ENCODE measurements around the gene IQGAP2.
A peak's percentile ranks its signal among the peaks of the same experiment; 100 is the strongest.
"Not testable (repeated sequence)": the region's sequence is repeated elsewhere in the genome, so short reads cannot be mapped to it uniquely, and the experiment has no call there.

The IQGAP2 gene, protein sequence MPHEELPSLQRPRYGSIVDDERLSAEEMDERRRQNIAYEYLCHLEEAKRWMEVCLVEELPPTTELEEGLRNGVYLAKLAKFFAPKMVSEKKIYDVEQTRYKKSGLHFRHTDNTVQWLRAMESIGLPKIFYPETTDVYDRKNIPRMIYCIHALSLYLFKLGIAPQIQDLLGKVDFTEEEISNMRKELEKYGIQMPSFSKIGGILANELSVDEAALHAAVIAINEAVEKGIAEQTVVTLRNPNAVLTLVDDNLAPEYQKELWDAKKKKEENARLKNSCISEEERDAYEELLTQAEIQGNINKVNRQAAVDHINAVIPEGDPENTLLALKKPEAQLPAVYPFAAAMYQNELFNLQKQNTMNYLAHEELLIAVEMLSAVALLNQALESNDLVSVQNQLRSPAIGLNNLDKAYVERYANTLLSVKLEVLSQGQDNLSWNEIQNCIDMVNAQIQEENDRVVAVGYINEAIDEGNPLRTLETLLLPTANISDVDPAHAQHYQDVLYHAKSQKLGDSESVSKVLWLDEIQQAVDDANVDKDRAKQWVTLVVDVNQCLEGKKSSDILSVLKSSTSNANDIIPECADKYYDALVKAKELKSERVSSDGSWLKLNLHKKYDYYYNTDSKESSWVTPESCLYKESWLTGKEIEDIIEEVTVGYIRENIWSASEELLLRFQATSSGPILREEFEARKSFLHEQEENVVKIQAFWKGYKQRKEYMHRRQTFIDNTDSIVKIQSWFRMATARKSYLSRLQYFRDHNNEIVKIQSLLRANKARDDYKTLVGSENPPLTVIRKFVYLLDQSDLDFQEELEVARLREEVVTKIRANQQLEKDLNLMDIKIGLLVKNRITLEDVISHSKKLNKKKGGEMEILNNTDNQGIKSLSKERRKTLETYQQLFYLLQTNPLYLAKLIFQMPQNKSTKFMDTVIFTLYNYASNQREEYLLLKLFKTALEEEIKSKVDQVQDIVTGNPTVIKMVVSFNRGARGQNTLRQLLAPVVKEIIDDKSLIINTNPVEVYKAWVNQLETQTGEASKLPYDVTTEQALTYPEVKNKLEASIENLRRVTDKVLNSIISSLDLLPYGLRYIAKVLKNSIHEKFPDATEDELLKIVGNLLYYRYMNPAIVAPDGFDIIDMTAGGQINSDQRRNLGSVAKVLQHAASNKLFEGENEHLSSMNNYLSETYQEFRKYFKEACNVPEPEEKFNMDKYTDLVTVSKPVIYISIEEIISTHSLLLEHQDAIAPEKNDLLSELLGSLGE (N-terminal part only)

DNA sequence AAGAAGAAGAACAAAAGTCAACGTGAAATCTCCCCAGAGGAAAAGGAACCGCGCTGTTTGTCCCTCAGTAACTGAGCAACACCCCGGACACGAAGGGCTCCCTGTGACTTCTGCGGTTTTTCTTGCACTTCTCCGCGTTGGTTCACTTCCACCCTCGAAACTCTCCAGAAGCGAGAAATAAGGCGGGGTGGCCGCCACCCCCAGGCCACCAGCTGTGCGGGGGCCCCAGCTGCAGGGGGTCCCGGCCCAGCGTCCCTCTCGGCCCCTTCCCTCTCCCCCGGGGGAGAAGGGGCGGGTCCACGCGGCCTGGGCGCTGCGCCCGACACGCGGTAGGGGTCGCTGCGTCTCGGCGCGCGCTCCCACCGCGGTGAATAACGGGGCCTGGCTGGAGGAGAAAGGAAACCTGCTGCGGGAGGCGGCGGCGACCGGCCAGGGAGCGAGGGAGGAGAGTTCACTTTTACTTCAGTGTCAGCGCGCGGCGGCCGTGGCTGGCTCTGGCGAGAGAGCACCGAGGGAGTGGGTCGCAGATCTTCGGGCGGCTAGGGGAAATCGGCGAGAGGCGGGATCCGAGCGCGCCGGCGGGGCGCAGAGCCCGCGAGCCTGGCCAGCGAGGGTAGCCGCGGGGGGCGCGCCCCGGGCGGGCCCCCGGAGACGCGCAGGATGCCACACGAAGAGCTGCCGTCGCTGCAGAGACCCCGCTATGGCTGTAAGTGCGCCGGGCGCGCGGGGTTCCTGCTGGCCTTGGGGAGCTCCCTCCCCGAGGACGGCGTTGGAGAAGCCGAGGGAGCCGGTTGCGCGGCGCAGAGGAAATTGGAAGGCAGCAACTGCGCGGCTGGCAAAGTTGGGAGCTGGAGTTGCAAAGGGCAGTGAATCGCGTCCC, at the start of gene IQGAP2:
IQGAP2 (plus strand) TSS at position 400 of the 880 bp plus-strand sequence; CDS start at position 661, 261 bp downstream.
- DNase-seq (ENCODE audit: low read depth), result peak; percentile 66

DNA sequence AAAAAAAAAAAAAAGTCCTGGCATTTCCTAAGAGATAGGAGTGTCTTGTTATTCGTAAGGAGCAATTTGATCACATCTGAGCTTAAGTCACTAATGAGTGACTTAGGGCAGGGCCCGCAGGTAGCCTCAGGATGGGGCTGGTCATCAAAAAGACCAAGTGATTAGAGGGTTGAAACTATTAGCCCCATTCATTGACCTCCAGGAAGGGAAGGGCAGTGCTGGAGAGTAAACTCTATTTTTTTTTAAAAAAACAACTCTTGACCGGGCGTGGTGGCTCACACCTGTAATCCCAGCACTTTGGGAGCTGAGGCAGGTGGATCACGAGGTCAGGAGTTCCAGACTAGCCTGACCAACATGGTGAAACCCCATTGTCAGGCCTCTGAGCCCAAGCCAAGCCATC, 46.2 kb upstream of the IQGAP2 start:
- no peak for DNase-seq (ENCODE audit: low read depth)

DNA sequence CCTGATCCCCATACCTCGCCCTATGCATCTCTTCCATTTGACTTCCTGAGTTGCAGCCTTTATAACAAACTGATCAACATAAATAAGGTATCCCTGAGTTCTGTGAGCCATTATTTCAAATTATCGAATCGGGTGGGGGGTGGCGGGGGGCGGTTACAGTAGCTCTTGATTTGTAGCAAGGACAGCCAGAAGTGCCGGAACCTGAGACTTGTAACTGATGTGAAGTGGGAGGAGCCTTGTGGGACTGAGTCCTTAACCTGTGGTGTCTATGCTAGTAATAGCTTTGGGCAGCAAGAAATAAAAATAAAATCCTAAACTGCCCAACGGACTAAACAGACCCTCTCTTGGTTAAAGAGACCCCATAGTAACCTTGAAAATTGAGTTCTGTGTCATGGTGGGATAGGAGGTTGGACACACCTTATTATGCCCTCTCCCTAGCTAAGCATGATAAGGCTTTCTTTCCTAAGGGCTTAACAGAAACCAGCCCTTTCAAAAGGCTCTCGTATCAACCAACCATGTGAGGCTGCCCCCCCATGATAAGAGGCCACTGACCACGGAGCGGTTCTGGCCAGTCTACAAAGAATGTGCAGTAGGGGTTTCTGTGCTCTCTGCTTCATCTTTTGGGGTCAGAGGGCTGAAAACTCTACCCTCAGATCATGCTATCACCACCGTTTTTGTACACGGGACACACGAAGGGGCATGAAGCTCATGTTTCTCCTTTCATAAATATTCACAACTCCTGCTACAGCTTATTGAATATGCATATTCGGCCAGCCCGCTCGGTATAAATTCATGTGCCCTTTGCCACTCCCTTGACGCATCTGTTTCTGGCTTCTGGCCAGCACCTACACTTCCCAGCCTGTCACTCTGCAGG, 39.5 kb upstream of the IQGAP2 start:
- no peak for DNase-seq (ENCODE audit: low read depth)

DNA sequence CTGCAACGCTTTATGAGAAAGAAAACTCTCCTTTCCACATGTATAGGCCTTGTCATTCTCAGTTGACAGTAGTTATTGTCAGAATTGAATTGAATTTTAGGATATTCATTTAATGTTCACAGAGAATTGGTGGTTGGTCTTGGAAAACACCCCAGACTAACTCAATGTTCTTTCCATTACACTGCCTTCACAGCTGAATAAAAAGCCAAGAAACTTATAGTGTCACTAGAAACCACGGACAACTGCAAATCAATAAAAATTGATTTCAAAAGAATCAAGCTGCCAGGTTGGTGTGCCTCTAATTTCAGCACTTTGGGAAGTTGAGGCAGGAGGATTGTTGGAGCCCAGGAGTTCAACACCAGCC, 38.9 kb upstream of the IQGAP2 start:
- DNase-seq (ENCODE audit: low read depth), result no peak

DNA sequence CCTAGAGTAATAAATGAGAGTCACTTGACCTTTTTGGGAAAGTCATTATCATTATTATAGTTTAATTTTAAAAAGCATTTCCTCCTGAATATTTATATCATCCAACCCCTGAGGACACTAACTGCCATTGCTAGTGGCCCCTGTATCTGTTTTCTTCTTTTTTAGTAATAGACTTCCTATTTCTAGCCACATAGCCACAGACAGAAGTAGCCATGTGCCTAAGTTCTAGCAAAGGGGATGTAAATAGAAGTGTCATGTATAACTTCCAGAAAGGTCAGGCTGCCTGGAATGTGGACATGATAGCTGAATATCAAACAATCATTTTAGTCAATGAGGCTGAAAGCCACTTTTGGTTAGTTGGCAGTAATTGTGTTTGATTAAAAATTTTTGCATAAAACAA, 37.5 kb upstream of the IQGAP2 start:
- no peak for DNase-seq (ENCODE audit: low read depth)

DNA sequence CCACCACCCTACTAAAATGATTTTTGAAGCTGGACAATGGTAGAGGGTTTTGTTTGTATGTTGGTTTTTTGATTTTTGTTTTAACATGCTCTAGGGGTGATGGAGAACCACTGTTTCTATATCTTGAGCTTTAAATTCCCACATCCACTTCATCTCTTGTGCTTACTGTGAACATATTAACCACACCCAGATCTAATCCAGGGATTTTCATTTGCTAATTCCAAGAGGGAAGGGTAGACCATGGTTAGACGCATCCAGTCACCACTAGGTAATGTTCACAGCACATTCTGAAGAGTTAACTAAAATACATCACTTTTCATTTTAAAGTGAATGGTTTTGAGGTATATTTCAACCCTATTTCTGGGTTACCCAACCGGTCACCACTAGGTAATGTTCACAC, 36.5 kb upstream of the IQGAP2 start:
- no peak for DNase-seq (ENCODE audit: low read depth)

DNA sequence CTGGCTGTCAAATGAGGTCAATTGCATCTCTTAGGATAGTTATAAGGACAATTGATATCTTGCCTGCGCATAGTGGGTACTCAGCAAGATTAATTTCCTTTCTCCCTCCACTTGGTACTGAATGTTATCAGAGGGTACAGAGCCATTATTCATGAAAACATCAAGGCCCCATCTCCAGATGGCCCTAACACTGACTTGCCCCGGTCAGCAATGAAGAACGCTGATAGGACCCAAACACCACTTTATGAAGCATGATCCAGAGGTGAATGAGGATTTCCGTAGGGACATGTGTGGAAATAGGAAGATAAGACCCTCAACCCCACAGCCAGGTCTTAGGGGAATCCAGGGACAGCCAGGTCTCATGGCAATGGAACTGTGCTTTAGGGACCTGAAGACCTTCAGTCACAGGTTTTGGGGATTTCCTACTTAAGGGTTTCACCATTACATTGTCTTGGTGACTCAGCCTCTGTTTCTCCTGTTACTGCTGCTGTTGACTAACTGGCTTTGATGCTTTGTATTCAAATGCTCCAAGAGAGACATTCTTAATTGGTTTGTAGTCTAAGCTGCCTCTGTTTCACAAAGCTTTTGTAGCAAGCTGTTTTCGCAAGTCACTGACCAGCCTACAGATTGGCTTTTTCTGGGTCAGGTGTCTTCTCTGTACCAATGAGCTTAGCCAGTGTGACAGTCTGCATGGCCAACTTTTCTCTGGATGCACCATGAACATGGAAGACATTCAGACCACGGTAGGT, 35.3 kb upstream of the IQGAP2 start:
- no peak for DNase-seq (ENCODE audit: low read depth)

DNA sequence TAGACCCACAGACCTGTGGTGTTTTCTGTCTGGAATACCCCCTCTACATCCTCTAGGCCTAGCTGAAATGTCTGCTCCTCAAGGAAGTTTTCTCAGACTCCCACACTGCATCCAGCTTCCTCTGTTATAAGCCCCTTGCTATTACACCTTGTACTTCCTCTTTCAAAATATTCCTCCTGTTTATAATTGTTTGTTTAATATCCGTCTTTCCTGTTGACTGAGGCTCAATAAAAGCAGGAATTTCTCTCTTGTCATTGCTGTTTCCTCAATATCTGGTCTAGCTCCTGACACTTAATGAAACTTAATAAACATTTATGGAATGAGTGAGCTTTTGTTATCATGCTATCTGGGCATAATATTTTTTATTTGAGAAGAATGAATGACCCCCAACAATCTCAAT, 34.1 kb upstream of the IQGAP2 start:
- DNase-seq (ENCODE audit: low read depth), result no peak

DNA sequence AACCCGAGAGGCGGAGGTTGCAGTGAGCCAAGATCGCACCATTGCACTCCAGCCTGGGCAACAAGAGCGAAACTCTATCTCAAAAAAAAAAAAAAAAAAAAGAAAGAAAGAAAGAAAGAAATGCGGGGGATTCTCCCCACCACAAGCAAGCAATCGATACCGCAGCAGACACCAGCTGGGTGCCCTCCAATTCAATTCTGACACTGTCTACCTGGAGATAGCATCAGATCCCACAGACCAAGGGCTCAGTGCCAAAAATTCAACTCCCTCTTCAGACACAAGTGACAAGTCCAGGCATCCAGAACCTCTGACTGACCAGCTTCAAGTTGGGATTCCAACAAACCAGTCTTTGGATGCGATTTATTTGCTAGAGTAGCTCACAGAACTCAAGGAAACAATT, 33.4 kb upstream of the IQGAP2 start:
- not testable (repeated sequence) for DNase-seq (ENCODE audit: low read depth)

DNA sequence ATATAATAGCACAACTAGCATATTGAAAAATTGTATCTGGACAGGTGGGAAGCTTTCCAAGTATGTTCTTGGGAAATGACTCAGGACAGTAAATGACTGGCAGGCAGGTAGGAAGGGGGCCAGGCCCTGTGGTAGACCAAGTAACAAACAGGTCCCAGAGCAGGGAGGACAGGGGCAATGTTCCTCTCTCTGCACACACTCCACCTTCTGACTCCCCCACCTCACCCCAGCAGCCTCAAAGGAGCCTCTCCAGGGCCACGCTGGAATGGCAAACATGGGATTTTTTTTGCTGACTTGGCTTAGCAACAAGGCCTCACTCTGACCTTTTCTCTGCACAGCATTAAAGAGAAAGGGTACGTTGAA, 31.1 kb upstream of the IQGAP2 start:
- no peak for DNase-seq (ENCODE audit: low read depth)

DNA sequence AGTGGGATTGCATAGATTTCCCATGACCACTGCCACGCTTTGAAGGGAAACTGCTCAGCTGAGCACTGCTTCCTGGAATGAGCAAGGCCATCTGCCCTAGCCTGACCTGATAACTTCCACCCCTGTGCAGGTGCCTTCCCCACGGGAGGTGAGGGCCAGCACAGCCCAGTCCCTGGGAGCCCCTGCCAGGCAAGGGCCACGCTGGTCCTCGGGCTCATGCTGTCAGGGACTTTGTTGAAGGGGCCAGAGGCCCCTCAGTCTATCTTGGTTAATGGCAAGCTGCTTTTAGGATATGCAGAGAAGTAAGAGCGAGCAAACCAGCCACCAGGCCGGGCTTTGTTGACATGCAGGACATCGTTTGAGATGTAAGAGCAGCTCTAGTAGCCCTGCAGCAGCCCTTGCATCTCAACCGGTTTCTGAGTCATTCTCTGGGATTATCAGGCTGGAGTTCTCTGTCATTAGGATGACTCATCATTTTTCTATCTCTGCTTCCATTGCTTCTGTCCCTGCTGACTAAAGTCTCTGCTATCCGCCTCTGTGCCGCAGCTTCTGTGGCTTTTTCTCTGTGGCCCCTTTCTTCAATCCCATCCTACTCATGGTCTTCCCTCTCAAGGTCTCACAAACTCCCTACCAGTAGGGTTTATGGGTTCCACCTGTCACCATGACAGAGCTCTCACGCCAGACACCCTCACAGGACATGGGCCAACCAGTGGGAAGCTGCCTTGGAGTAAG, 30.6 kb upstream of the IQGAP2 start:
- no peak for DNase-seq (ENCODE audit: low read depth)

DNA sequence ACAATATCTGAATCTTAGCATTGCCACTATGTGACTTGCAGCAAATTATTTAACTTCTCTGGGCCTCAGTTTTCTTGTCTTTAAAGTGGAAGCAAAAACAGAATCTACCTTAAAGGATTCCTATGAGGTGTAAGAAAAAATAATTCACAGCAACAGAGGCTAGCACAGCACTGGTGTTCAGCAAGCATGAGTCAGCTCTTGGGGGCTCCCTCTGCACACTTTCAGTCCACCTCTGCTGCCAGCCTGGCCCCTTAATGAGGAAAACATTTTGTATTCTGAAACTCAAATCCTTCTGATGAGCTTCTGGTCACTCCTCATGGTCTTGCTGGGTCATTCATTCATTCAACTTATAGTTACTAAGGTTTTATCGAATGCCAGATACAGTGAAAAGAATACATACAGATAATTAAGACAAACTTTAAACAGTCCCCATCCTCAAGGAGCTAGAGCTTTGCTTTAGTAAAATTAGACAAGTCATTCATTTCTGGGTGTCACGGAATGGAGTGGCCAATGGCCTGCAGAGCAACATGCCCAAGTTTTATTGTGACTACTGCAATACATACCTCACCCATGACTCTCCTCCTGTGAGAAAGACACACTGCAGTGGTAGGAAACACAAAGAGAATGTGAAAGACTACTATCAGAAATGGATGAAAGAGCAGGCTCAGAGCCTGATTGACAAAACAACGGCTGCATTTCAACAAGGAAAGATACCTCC, 26.8 kb upstream of the IQGAP2 start:
- DNase-seq (ENCODE audit: low read depth), result no peak

DNA sequence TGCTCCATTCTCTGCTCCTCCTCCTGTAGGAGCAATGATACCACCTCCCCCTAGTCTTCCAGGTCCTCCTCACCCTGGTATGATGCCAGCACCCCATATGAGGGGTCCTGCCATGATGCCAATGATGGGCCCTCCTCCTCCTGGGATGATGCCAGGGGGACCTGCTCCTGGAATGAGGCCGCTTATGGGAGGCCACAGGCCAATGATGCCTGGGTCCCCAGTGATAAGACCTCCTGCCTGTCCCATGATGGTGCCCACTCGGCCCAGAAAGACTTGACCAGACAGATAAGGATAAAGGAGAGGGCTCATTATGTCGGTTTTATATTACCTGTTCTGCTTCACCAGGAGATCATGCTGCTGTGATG, 26.2 kb upstream of the IQGAP2 start:
- DNase-seq (ENCODE audit: low read depth), result no peak

DNA sequence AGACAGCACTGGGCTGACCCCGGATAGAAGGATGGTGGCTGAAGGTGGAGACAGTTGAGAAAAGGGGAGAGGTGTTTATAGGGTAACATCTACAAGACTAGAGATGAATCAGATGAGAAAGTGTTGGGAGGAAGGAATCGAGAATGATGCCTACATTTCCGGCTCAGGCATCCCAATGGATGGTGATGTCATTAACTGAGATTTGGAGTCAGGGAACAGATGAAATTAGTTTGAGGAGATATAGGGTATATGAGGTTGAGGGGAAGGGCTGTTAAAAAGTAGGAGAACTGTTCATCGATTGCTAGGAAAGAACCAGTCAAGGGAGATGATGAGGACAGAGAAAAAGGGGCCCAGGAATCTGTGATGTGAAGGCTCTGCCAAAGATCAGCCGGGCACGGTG, 24.7 kb upstream of the IQGAP2 start:
- no peak for DNase-seq (ENCODE audit: low read depth)

DNA sequence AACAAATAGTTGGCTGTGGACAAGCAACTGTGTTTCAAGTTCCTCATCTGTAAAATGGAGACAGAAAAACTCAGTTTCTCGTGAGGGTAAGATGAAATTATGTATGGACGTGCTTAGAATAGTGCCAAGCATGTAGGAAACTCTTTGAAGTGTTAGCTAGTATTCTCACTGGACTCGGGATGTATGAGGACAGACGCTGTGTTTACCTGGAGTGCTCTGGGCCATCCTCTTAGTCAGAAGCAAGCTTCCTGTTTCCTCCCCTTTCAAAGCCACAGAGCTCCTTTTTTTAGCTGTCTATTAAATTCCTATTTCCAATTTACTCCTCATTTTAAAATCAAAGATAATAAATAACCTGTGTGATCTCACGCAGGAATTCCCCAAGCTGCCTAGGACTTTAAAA, 23.8 kb upstream of the IQGAP2 start:
- DNase-seq (ENCODE audit: low read depth), result no peak

DNA sequence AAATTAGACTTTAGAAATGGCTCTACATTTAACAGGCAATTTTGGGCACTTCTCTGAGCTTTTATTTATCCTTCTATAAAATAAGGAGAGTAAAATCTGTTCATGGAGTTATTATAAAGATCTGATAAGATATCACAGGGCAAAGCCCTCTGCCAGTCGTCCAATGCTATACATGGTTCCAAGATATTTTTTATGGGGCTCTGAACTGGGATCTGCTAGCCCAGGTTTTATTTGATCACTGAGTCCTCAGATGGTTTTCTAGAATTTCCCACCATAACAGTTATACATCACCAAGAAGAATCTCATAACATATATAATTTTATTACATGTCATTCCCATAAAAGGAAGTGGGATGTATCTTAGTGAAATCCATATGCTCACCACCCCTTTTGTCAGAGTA, 23.2 kb upstream of the IQGAP2 start:
- no peak for DNase-seq (ENCODE audit: low read depth)

DNA sequence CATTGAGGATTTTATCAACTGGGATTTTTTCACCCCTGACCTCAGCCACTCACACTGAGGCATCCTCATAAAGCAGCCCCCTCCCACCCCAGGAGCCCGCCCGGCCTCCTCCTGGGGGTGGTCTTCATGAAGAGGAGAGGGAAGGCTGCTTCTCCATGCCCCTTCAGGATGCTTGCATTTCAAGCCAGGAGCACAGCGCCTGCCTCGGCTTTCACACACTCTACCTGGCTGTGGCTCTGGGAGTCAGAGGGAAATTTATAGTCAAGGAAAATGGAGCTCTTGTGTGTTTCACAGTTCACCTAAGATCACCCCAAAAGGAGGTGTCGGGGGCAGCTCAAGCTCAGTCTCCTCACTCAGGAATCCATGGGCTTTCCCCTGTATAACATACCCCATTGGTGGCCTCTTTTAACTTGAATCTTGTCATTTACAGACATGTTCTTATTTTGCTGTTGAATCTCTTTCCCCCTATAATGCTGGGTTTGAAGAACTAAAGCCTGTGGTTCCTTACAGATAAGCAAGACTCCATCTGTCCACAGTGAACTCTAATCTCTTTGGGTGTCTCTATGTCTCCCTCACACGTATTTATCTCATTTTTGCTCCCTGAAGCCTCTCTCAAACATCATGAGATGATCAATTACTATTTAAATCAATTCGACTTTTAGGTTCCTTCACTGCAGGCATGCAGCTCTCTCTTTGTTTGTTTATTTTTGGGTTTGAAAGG, 22.6 kb upstream of the IQGAP2 start:
- DNase-seq (ENCODE audit: low read depth), result no peak
